Measurements from ENCODE around the gene KATNAL1. TPM values are rescaled to one million over a fixed set of nuclear protein-coding genes. Genes with fewer than 3 reads are reported as not detected.

Gene KATNAL1
- total RNA-seq, 1 donor from 2014 or later: 74.6 TPM

DNA sequence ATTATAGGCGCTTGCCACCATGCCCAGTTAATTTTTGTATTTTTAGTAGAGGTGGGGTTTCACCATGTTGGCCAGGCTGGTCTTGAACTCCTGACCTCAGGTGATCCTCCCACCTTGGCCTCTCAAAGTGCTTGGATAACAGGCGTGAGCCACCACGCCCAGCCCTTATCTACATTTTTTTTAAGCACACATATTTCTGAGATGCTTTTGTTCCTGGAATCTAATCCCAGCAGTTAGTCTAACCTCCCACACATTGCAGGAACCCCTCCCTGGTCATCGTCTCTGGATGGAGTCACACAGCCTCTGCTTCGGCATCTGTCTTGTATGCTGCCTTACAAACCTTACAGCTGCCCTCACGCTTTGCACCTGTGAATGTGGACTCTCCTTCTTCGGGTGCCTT, 15.1 kb upstream of the KATNAL1 start:
- Mint-ChIP-seq H3K27me3 (ENCODE audit: unreplicated experiment) (no peaks in the 10 kb centered on the region), H3K4me3 (ENCODE audit: unreplicated experiment) (no peak overlapping the region), H3K27ac (ENCODE audit: unreplicated experiment) (no peak overlapping the region), H3K4me1 (ENCODE audit: low read depth, unreplicated experiment) (peaks cover 9% of the 10 kb centered on the region), H3K36me3 (ENCODE audit: unreplicated experiment) (no peaks in the 10 kb centered on the region), H3K9me3 (ENCODE audit: unreplicated experiment) (peaks cover 6% of the 10 kb centered on the region)
- TF ChIP-seq, protein P1, sequence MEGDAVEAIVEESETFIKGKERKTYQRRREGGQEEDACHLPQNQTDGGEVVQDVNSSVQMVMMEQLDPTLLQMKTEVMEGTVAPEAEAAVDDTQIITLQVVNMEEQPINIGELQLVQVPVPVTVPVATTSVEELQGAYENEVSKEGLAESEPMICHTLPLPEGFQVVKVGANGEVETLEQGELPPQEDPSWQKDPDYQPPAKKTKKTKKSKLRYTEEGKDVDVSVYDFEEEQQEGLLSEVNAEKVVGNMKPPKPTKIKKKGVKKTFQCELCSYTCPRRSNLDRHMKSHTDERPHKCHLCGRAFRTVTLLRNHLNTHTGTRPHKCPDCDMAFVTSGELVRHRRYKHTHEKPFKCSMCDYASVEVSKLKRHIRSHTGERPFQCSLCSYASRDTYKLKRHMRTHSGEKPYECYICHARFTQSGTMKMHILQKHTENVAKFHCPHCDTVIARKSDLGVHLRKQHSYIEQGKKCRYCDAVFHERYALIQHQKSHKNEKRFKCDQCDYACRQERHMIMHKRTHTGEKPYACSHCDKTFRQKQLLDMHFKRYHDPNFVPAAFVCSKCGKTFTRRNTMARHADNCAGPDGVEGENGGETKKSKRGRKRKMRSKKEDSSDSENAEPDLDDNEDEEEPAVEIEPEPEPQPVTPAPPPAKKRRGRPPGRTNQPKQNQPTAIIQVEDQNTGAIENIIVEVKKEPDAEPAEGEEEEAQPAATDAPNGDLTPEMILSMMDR (IDR thresholded peaks at IDR 0.05; ENCODE audit: partially characterized antibody, unreplicated experiment): no peak
- no peak for DNase-seq

DNA sequence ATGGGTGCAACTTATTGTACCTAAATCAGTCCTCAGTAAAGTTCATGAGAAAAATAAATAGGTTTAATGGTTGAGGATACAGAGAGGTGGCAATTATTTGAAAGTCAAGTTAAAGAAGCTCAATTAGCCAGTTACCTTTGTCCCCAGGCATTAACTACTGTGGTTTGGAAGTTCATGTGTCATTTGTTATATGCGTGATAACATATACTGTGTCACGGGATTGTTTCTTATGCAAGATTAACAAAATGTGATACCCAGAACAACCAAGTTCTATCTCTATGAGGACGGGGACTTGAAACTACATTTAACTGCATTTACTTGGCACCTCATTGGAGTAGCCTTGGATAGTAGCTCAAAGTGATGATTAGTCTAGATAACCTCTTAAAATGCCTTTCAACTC, 13.9 kb upstream of the KATNAL1 start:
- H3K27me3 Mint-ChIP-seq (ENCODE audit: unreplicated experiment): no peaks in the 10 kb centered on the region
- TF ChIP-seq, protein P1 (IDR thresholded peaks at IDR 0.05; ENCODE audit: partially characterized antibody, unreplicated experiment): no peak
- no peak for DNase-seq
- H3K27ac Mint-ChIP-seq (ENCODE audit: unreplicated experiment): no peak overlapping the region
- peaks cover 4% of the 10 kb centered on the region for H3K9me3 Mint-ChIP-seq (ENCODE audit: unreplicated experiment)
- no peaks in the 10 kb centered on the region for H3K36me3 Mint-ChIP-seq (ENCODE audit: unreplicated experiment)
- peaks cover 9% of the 10 kb centered on the region for H3K4me1 Mint-ChIP-seq (ENCODE audit: low read depth, unreplicated experiment)
- no peak overlapping the region for H3K4me3 Mint-ChIP-seq (ENCODE audit: unreplicated experiment)

DNA sequence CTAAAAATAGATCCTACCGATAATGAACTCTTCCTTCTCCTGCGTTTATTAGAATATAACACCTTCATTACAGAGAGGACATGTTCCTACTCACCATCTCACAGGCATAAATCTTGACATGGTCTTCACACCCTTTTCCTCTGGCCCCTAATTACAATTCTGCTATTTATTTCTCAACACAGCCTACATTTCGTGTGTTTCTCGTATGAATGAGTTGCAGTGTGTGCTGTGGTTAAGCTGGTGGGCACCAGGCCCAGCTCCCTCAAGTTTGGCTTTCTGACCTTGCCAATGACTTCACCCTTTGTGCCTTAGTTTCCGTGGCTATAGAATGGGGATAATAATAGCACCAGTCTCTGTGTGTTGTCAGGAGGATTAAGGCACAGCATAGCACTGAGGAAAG, 12.3 kb upstream of the KATNAL1 start:
- no peak overlapping the region for H3K27ac Mint-ChIP-seq (ENCODE audit: unreplicated experiment)
- TF ChIP-seq, protein P1 (IDR thresholded peaks at IDR 0.05; ENCODE audit: partially characterized antibody, unreplicated experiment): no peak
- no peaks in the 10 kb centered on the region for H3K36me3 Mint-ChIP-seq (ENCODE audit: unreplicated experiment)
- H3K9me3 Mint-ChIP-seq (ENCODE audit: unreplicated experiment): peaks cover 3% of the 10 kb centered on the region
- H3K4me3 Mint-ChIP-seq (ENCODE audit: unreplicated experiment): no peak overlapping the region
- H3K27me3 Mint-ChIP-seq (ENCODE audit: unreplicated experiment): no peaks in the 10 kb centered on the region
- H3K4me1 Mint-ChIP-seq (ENCODE audit: low read depth, unreplicated experiment): peaks cover 9% of the 10 kb centered on the region
- no peak for DNase-seq

DNA sequence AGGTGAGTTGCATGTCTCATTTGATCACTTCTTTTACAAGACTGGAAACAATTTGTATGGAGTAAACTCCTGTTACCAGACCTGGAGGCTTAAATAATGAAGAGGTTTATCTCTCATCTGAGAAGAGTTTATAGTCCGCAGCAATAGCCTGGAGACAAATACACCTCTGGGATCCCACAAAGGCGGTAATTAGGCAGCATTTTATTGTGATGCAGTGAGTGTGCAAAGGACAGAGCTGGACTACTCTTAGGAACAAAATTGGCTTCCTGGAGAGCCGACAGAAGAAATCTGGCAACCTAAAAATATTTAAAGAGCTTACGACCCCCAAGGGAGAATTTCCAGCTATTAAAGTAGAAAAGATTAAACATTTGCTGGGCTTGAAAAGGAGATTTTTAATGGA, 11.8 kb upstream of the KATNAL1 start:
- TF ChIP-seq, protein P1 (IDR thresholded peaks at IDR 0.05; ENCODE audit: partially characterized antibody, unreplicated experiment): no peak
- H3K27ac Mint-ChIP-seq (ENCODE audit: unreplicated experiment): no peak overlapping the region
- peaks cover 3% of the 10 kb centered on the region for H3K9me3 Mint-ChIP-seq (ENCODE audit: unreplicated experiment)
- no peaks in the 10 kb centered on the region for H3K27me3 Mint-ChIP-seq (ENCODE audit: unreplicated experiment)
- H3K4me1 Mint-ChIP-seq (ENCODE audit: low read depth, unreplicated experiment): peaks cover 9% of the 10 kb centered on the region
- H3K4me3 Mint-ChIP-seq (ENCODE audit: unreplicated experiment): no peak overlapping the region
- no peak for DNase-seq
- no peaks in the 10 kb centered on the region for H3K36me3 Mint-ChIP-seq (ENCODE audit: unreplicated experiment)

DNA sequence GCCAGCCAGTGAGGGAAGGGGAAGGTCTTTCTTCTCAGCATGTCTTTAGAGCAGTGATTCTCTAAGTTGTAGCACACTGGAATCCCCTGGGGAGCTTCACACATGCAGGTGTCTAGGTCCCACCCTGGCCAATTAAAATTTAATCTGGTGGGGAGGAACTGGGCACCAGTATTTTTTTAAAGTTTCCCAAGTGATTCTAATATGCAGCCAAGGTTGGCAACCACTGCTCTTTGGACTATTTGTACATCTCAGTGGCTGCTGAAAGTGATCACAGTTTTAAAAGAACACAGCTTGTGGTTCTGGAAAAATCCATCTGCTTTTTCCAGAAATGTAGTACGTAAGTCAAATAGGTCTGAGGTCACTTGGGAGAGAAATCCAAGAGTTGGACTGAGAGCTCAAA, 10.7 kb upstream of the KATNAL1 start:
- DNase-seq: no peak
- H3K4me3 Mint-ChIP-seq (ENCODE audit: unreplicated experiment): no peak overlapping the region
- no peak overlapping the region for H3K27ac Mint-ChIP-seq (ENCODE audit: unreplicated experiment)
- TF ChIP-seq, protein P1 (IDR thresholded peaks at IDR 0.05; ENCODE audit: partially characterized antibody, unreplicated experiment): no peak
- peaks cover 9% of the 10 kb centered on the region for H3K4me1 Mint-ChIP-seq (ENCODE audit: low read depth, unreplicated experiment)
- peaks cover 3% of the 10 kb centered on the region for H3K27me3 Mint-ChIP-seq (ENCODE audit: unreplicated experiment)
- H3K36me3 Mint-ChIP-seq (ENCODE audit: unreplicated experiment): no peaks in the 10 kb centered on the region
- H3K9me3 Mint-ChIP-seq (ENCODE audit: unreplicated experiment): peaks cover 3% of the 10 kb centered on the region
